Measurements from ENCODE around the gene FAIM2. TPM values are rescaled to one million over a fixed set of nuclear protein-coding genes. Genes with fewer than 3 reads are reported as not detected.

FAIM2 gene
- 1.9 and 2.3 TPM in 2 replicates for total RNA-seq
- 1.3 TPM for polyA plus RNA-seq (2012)

DNA sequence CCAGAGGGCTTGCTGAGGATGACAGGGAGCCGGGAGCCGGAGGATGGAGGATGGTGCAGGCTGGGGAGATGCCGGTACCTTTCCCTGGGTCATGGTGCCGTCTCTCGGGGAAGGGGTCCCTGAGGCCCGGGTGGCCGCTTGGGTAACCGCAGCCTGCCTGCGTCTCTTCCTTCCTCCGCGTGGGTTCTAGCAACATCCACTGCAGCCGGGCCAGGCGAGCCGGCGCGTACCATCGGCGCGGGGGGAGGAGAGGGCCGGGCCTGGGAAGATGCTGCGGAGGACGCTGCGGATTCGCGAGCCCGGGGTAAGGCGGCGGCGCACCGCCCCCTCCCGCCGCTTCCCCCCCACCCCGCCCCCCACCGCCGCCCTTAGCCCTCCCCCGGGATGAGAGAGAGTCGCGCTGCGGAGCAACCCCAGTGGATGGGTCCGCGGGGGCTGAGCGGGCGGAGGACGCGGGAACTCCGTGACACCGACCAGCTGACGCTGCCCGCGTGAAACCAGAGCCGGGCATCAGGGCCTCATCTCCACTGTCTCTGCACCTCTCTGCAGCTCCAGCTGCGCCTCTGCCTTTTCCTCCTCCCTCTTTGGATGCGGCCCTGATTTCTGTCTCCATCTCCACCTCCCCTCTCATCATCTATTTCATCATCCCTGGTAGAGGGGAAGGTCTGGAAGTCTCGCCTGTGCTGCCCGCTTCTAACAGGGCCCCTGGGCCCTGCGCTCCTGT lies at the start of gene FAIM2:
FAIM2 (minus strand) TSS at position 201 of the 724 bp plus-strand sequence; CDS start at position 93, 108 bp downstream.
- peak; percentile 78 for DNase-seq (ENCODE audit: low read depth)

DNA sequence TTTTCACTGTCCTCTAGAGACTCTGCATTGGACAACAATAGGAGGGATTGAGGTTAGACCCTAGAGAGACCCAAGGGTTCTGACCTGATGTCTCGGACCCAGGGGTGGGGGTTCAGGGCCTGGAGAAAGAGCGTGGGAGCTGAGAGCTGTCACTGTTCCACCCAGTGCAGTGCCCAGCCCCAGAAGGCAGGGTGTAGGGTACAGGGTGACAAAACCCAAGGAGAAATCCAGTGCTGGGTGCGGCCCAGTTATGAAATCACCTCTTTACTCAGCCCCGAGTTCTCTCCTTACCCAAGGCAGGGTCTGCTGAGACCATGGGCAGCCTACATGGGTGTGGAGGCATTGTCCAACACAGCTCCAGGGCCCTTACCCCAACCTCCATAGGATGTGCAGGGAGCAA lies 49.5 kb upstream of the FAIM2 start:
- no peak for DNase-seq (ENCODE audit: low read depth)

DNA sequence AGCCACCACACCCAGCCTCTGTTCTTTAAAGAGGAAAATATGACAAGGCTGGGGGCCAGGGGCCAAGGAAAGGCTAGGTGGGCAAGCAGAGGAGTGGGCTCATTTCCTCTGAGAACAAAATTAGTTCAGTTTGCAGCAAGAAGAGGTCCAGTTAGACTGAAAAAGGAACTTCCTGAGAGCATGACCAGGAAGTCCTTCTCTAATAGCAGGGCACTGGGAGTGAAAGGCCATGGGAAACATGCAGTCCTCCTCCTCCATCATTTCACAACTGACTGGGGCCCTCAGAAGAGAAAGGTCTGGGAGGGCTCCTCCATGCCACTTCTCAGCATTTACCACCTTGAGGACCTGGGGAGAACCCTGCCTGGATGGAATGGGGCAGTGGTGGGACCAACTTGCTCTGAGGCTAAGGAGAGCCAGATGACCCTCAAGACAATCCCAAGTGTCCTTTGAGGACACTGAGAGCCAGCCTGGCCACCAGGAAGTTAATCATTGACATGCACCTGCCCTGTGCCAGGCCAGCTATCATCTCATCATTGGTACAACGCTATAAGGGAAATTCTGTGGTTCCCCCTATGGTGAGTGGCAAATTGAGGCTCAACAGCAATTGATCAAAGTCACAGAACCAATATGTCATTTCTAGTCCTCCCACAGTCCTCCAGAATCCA lies 48.8 kb upstream of the FAIM2 start:
- no peak for DNase-seq (ENCODE audit: low read depth)

DNA sequence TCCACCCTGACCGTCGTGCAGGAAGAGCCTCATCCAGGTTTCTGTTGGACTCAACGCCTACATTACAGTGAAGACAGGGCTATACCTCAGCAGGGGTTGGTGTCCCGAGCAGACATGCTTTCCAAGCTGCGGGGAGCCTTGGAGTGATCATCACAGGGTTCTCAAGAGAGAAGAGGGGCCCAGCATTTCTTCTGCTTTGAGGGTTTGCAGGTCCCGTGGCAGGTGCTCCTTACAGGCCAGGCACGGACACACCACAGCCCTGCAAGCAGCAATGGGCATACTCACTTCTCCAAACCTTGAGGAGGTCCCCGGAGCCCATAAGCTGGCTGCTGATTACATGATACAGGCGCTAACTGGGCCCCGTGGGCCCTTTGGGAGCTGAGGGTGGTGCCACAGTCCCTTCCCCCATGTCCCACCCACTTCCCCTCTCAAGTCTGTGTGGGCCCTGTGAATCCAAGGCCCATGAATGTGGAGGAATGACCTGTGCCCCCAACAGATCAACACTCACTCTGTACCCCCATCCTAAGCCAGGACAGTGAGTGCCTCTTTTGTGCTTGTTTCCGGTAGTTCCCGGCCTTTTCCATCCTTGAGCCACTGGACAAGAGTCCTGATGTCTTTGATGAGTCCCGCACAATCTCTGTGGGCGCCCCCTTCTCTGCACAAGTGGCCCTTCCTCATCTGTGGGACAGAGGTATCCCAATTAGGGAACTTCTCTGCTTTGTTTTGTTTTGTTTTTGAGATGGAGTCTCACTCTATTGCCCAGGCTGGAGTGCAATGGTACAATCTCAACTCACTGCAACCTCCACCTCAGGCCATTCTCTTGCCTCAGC lies 47.9 kb upstream of the FAIM2 start:
- DNase-seq (ENCODE audit: low read depth) = no peak

DNA sequence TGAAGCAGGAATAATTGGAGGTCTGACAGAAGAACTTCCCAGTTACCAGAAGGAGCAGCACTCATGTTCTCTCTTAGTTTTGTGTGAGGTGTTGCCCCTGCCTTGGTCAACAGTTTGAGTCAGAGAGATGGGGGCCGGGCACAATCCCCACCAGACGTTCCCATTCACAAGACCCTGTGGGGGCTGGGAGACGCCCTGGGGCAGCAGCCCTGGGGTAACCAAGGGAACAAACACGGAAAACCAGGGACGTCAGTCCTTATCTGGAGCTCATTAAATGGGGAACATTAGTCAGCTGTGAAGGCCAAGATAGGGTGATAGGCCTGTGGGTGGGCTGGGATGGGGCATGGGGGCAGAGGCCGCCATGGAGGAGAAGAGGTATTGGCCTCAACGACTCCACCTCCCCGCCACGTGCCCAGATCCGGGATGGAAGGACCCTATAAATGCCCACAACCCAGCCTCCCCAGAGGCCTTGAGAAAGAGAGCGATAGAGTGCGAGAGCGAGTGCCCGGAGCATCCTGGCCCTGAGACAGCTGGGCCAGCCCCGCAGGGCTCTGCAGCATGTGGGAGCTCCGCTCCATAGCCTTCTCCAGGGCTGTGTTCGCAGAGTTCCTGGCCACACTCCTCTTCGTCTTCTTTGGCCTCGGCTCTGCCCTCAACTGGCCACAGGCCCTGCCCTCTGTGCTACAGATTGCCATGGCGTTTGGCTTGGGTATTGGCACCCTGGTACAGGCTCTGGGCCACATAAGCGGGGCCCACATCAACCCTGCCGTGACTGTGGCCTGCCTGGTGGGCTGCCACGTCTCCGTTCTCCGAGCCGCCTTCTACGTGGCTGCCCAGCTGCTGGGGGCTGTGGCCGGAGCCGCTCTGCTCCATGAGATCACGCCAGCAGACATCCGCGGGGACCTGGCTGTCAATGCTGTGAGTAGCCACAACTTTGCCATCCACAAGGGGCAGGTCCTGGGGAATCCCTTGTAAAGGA lies 46.9 kb upstream of the FAIM2 start, which contains the start of gene AQP2:
AQP2 (plus strand) TSS at position 465 of the 979 bp plus-strand sequence; CDS start at position 559, 94 bp downstream.
- DNase-seq (ENCODE audit: low read depth) = no peak

DNA sequence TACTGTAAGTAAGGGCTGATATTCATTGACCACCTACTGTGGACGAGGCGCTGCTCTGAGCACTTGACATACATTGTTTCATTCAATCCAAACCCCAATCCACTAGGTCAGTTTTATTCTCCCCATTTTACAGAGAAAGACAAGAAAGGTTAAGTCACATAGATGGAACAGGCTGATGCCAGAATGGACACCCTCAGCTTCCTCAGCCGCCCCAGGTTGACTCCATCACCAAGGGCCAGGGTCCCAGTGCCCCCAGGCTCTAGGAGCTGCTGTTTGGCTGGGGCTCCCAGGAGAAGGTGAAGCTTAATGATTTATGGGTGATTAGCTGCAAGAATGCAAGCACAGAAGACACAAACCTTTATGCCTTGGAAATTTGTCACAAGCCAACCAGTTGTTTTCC lies 46.2 kb upstream of the FAIM2 start:
- no peak for DNase-seq (ENCODE audit: low read depth)

DNA sequence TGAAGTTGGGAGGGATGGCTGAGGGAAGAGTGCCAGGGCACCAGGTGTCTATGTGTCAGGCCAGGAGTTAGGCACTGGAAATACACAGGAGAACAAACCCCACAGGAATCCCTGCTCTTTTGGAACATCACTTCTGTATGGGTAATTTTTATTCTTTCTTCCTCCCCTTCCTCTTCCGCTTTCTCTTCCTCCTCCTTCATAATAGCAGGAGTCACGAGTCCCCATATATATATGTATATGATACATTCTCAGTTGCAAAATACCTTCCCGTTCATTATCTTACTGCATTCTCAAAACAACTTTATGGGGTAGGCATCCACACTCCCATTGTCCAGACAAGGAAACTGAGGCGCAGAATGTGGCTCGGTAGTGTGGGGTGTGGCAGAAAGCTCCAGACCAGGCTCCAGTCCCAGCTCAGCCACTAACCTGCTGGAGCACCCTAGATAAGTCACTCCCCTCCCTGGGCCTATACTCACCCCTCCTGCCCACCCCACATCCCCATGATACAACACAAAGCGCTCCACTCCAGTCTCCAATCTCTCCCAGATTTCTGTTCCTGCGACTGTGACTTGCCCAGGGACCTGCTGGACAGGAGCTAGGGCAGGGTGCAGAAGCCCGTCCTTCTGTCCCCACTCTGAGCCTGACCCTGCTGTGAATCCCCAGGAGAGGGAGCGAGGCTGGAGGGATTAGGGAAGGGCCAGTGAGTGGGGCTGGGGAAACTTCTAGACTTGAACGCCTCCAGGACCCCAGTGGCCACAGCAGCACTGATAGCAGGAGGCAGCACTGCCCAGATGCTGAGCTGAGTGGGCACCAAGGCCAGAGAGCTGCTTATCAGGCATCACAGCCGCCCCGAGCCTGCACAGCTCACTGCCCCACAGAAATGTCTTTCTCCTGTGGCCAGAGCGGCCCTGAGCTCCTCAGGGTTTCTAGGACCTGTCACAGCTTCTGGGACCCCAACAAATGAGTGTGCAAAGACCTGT lies 45.5 kb upstream of the FAIM2 start:
- DNase-seq (ENCODE audit: low read depth) = no peak

DNA sequence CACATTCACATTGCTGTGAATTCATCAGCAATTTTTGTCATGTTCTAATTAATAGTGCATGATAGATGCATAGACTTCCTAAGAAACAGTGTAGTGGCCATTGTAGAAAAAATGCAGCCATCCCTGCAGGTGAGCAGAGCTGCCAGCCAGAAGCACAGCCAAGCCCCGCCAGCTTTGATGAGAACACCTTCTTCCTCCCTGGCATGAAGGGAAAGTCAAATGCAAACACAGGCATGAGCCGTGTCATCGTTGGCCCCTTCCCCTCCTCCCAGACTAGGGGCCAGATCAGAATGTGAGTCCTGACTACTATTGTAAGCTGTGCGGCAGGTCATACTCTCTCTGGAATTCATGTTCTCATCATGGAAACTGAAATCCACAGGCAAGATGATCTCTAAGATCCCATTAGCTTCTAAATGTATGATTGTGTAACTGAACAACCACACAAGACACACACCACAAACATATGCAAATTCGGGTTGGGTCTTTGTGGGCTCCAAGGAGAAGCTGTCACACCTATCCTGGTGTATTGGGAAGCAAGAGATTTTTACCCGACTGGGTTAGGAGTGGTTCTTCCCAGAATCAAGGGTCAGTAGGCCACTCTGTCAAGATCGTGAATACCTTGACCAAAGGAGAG lies 44.0 kb upstream of the FAIM2 start:
- no peak for DNase-seq (ENCODE audit: low read depth)

DNA sequence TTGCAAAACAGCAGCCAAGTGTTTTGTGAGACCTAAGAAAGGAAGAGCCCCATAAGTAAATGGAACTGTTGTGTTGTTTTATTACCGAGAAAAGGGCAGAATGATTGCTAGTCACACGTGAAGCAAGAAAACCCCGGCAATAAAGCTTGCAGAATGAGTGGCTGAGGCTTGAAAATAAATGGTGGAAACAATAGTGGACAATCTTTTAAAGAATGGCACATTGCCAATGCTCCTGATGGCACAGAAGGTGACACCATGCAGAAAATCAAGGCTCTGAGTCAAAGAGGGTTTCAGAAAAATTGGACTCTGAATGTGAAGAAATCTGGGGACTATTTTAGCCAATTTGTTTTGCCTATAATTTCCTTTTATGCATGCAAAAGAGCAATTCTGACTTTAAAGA lies 42.8 kb upstream of the FAIM2 start:
- no peak for DNase-seq (ENCODE audit: low read depth)

DNA sequence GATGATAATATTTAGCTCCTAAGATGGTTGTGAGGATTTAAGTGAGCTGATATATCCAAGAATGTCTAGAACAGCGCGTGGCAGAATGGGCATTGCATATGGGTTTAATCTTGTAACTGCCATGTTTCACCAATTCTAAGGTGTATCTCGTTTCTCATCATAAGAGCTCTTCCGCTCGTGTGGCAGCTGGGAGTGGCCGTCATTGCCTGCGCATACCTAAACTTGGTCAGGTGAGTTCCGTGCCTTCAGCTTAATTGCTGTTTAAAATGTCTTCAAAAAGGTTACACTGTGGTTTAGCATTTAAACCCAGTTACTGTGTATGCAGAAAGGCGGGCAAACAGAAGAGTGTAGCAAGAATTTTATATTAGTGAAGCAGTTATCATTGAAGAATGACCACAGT lies 42.4 kb upstream of the FAIM2 start:
- DNase-seq (ENCODE audit: low read depth) = no peak

DNA sequence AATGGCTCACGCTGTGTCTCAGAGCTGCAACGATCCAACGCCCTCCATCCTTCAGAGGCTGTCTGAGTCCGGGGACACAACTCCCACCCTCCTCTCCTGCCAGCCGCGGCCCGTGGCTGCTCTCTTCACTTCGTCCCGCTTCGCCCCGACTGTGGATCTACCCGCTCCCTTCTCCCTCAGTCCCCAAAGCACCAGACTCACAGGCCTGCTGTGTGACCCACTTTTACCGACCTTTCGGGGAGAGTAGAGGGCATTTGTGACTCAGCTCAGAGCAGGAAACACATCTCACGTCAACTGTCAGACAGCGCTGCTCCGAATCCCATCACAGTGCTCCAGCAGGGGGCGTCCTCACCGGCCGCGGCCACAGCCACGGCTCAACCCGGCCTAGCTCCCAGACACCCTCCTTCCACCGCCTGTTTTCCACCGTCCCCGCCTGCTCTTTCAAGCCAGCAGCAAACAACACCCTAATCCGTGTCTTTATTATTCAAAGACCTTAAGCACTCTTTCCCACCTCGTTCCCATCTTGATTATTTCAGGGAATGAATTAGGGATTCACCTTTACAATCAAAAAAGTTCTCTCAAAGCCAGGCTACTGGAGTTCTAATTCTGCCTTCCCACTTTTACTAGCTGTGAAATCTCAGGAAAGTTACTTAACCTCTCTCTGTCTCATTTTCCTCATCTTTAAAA lies 41.8 kb upstream of the FAIM2 start:
- peak; percentile 81 for DNase-seq (ENCODE audit: low read depth)

DNA sequence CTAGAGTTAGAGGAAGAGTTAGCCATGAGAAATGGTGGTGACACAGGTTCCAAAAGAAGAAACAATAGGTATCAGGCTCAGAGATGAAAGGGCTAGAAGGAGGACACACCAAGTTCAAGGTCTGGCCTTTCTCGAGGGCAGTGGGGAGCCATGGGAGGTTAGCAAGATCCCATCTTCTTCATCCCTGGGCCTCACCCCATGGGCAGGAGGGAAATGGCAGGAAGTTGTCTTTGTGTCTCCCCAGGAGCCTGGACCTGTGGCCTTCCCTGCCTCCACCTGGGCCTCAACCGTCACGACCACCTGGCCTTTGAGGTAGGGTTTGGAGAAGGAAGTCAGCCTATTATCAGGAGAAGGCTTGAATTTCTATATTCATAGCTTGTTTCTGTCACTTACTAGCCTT lies 41.0 kb upstream of the FAIM2 start:
- DNase-seq (ENCODE audit: low read depth) = no peak

DNA sequence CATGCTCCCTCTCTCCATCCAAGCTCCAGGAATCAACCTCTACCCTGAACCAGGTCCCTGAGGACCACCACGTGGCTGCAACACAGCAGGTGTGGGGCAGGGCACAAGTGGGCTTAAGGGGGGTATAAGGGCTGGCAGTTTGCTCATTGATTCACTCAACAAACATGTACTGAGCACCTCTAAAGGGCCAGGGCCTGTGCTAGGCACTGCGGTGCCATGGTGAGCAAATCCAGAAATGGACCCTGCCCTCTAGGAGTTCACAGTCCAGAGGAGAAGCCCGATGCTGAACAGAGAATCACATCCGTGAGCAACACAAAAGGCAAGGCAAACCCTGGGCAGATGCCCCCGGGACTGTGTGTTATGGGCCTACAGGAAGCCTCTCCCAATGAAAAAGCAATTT lies 40.3 kb upstream of the FAIM2 start:
- DNase-seq (ENCODE audit: low read depth) = no peak

DNA sequence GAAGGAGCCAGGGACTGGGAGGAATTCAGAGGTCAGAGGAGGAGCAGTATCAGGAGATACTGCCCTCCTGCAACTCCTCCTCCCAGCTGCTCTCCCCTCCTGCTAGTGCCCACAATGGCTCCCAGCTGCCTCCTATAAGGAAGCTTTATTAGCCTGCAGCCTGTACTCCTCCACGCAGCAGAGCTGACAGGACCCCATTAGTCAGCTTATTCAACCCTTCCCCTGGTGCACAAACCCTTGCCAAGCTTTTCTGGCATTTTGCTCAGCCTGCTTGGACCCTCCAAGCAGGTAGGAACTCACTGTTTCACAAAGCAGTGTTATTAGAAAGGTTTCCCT lies 39.9 kb upstream of the FAIM2 start:
- DNase-seq (ENCODE audit: low read depth) = no peak

DNA sequence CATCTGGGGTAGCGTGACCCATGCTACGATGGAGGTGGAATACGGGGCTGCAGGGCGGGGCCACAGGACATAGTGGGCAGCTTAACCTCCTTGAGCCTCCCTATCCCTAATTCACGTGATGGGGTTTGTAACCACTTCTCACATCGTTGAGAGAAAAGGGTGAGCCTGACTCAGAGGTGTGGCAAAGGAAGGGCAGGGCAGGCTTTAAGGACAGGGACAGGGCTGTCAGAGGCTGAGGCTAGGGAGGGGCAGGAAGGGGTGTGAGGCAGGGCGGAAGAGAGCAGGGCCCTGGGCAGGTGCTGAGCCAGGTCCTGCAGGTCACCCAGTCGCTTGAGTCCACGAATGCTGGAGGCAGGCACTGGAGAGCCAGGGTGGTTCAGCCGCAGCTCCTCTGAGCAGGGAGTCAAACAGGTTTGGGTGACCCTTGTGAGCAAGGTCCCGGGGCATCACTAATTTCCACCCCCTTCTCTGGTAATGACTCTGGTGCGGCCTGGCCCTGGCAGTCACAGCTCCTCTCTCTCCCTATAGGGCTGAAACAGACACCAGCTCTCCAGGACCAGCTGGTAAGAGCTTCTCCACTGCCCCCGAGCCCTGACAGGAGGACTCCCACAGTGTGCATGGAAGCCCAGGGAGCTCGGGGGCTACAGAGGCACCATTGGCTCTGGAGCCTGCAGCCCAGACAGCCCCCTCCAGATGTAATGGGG lies 39.4 kb upstream of the FAIM2 start:
- no peak for DNase-seq (ENCODE audit: low read depth)

DNA sequence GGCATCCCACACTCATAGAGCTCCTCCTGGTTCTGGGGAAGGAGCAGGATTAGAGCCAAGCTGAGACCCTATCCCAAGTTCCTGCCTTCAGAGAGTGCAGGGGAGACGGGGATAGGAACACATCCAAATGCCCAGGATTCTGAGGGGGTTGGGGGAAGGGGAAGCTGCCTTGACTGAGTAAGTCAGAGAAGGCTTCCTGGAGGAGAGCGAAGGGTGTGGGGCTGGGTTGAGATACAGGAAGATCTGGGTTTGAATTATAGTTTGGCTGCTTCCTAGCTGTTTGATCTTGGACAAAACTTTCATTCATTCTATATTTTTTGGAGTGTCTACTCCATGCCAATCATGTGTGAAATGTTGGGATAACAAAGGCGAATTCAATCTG lies 38.8 kb upstream of the FAIM2 start:
- no peak for DNase-seq (ENCODE audit: low read depth)

DNA sequence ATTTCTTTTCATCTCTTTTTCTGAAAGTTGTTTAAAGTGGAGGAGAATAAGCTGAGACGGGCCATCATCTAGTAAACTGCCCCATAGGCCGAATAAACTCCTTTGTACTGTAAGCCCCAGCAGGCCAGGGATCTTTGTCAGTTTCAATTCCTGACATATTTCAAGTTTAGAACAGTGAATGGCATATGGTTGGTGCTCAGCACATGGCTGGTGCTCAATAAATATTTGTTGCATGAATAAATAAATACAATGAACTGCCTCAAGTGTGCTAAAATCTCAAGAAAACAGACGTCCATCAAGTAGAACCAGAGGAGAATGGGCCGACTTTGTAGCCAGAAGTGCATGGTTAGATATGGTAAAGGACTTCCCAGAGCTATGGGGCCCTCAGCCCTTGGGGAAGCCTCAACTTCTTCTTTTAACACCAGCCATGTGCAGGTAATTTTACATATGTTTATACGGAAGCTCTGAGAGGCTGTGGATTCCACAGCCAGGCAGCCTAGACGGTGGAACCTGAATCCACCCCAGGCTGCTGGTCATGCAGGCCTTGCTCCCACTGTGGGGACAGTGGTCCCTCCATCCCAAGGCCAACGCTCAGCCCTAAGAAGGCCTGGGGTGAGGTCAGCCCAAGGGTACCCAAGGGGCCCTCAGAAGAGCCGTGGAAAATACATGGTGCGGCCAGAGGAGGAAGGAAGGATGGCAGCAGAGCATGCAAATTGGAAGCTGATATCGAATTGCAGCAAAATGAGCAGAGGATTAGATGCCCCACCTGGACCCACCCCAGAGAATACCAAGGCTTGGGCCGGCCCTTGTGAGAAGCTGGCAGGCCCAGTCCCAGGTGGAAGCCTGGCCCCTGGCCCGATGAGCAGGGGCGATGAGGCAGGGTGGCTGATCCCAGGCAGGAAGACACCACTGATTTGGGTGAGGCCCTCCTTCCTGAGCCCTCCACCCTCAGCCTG lies 38.1 kb upstream of the FAIM2 start:
- no peak for DNase-seq (ENCODE audit: low read depth)
